RKO (cell line): ENCODE measurements around the gene AHNAK.
"Not testable (repeated sequence)": the region's sequence is repeated elsewhere in the genome, so short reads cannot be mapped to it uniquely, and the experiment has no call there.

Experiments used
- DNase-seq: peaks from one replicate; pipeline ENCODE4 v3.0.0-alpha.2; 2016; ENCODE audit warnings: low spot score

Gene AHNAK

GRCh38 chr11:62461740-62462507 lies 84.7 kb downstream of the AHNAK start:
- no peak for DNase-seq

DNA sequence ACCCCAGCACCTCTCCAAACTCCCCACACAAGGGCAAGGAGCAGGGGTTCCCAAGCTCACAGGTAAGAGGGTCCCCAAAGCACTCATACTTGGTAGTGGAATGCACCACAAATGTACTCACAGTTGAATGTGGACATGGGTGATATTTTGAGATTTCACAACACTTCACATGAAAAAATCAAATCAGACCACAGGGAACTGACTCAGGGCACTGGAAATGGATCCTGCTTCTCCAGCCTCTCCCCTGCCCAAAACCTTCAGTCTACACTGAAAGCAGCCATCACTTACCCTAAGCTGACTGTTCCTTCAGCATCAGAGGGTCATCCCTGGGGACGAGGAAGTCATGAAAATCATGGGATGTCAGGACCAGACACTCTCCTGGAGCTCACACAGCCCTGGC lies 87.5 kb downstream of the AHNAK start:
- DNase-seq: no peak

DNA sequence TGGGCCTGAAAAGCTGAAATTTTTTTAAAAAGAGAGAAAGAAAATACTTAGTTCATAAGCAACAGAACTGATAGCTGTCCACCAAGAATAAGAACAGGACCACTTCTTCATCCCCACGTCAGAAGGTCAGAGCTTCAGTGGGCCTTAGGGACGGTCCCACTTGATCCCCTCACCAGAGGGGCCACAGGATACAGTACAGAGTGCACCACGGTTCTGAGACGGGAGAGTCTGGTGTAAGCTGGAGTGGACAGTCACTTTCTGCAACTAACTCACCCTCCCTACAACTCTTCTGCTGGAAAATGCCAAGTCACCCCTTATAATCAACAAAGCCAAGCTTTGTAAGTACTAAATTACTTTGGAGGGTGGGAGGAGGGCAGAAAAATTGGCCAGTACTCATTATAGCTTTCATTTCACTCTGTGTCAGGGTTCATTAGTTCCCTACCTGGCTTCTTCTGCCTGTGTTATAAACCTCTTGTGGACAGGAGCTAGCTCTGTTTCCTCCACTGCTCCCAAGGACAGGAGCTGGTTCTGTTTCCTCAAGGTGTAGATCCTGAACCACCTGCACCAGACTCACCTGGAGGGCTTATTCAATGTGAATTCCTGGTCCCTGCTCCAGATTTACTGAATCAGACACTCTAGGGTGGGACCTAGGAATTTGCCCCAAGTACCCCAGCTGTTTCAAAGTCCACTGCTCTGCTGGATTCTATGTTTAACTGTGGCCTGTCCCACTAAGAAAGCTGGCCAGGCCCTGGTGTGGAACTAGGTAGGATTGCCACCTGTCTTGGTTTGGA lies 88.2 kb downstream of the AHNAK start:
- no peak for DNase-seq

GRCh38 chr11:62457478-62457877 lies 89.1 kb downstream of the AHNAK start:
- no peak for DNase-seq

GRCh38 chr11:62456630-62457029 lies 90.0 kb downstream of the AHNAK start:
- no peak for DNase-seq

- no peak for DNase-seq
Measured at GRCh38 chr11:62452839-62453468, 93.7 kb downstream of the AHNAK start.

GRCh38 chr11:62452261-62452660 lies 94.3 kb downstream of the AHNAK start:
- no peak for DNase-seq

DNA sequence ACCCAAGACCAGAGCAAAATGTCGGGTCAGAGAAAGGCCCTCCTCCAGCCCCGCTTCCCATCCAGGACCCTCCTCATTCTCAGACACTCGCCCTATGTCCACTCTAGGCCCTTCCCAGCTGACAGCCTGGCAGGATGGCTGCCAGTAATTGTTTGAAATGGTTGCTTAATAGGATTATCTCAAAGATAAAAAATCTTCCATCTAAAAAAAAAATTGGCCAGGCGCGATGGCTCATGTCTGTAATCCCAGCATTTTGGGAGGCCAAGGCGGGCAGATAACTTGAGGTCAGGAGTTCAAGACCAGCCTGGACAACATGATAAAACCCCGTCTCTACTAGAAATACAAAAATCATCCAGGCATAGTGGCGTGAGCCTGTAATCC lies 95.4 kb downstream of the AHNAK start:
- no peak for DNase-seq

GRCh38 chr11:62450543-62451240 lies 95.9 kb downstream of the AHNAK start:
- DNase-seq: no peak

DNA sequence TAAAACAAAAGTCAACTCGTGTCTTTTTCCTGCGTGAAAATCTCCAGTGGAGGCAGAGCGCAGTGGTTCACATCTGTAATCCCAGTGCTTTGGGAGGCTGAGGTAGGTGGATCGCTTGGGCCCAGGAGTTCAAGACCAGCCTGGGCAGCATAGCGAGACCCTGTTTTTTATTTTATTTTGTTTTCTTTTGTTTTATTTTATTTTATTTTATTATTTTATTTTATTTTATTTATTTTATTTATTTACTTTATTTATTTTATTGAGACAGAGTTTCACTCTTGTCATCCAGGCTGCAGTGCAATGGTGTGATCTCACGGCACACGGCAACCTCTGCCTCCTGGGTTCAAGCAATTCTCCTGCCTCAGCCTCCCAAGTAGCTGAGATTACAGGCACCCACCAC lies 96.7 kb downstream of the AHNAK start:
- not testable (repeated sequence) for DNase-seq

DNA sequence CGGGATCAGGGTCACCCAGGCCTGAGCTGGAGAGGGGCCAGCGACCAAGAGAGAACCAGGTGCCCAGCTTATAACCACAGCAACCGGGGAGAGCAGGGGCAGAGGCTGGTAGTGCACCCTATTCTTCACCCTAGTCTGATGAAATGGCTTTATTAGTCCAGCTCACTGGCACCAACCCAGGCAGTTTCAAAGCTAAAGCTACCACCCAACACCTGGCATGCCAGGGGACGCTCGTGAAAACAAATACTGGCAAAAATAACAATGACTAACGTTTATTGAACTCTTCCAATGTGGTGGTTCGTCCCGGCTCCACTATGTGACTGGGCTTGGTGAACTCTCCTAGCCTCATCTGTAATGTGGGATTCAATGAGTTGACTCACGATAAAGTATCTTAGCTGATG lies 97.2 kb downstream of the AHNAK start:
- no peak for DNase-seq

GRCh38 chr11:62446091-62446490 lies 100.5 kb downstream of the AHNAK start:
- DNase-seq: no peak

GRCh38 chr11:62445314-62445740 lies 101.3 kb downstream of the AHNAK start:
- no peak for DNase-seq

DNA sequence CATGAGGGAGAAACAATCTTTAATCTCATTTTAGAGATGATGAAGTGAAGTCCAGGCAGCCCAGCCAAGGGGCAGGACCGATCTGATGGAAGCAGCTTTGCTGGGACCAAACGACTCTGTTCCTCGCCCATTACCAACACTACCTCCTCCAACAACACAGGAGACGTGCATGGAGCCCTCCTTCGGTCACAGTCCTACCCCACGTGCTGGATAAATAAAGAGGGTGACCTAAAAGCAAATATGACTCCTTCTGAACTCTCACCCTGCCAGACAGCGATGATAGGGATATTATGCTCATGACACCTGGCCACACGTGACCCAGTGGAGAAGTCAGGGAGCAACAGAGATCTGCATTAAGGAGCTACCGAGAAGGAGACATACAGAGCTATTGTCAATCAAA lies 101.8 kb downstream of the AHNAK start:
- no peak for DNase-seq

DNA sequence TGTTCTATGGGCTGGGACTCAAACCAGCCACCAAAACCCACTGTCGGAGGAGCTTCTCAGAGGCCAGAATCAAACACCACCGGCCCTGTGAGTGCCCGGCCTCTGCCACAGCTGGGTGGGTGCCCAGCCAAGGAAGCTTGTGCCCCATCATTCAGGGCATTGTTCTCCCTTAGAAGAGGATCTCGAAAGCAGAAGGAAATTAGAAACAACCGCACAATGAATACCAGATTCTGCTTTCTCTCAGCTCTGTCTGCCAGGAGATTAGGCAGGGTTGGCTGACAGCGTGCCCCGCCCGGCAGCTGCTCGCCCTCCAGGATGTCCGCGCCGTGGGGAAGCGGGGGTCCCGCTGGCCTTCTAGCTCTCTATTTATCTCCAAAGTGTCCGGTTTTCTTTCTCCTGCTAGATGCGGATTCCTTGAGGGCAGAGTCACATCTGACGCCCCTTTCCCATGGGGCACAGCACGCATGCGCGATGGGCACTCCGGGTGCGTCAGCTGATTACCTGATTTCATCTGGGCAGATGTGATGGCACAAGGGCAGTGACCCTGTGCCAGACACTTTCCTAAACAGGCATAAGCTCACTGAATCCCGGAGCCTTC lies 102.3 kb downstream of the AHNAK start:
- DNase-seq: no peak

DNA sequence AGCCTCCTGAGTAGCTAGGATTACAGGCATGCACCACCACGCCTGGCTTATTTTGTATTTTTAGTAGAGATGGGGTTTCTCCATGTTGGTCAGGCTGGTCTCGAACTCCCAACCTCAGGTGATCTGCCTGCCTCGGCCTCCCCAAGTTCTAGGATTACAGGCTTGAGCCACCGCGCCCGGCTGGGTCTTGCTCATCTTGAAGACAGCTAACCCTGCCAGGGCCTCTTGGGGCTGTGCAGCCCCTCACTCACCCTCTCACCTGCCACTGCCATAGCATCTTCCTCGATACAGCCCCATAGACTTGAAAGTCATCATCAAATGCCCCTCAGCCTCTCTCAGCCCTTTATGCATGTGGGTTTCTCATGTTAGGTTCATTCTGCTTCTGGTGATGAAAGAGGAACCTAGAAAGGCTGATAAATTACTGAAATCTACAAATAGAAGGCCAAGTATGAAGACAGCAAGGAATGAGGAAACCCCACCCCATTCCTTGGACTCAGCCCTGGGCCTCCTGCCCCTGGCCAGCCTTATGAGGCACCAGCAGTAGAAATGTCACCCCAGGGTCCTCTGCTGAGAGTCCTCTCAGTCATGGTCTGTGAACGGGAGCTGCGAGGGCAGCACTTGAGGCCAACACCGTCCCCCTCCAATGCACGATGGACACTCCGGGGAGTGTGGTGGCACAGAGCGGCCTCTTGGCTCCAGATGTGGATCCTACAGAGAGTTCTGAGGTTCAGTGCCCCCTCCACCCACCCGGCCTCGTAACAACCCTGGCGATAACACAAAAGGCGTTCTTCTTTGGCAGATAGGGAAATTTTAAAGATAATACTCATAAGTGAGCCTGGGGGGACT lies 103.0 kb downstream of the AHNAK start:
- no peak for DNase-seq

DNA sequence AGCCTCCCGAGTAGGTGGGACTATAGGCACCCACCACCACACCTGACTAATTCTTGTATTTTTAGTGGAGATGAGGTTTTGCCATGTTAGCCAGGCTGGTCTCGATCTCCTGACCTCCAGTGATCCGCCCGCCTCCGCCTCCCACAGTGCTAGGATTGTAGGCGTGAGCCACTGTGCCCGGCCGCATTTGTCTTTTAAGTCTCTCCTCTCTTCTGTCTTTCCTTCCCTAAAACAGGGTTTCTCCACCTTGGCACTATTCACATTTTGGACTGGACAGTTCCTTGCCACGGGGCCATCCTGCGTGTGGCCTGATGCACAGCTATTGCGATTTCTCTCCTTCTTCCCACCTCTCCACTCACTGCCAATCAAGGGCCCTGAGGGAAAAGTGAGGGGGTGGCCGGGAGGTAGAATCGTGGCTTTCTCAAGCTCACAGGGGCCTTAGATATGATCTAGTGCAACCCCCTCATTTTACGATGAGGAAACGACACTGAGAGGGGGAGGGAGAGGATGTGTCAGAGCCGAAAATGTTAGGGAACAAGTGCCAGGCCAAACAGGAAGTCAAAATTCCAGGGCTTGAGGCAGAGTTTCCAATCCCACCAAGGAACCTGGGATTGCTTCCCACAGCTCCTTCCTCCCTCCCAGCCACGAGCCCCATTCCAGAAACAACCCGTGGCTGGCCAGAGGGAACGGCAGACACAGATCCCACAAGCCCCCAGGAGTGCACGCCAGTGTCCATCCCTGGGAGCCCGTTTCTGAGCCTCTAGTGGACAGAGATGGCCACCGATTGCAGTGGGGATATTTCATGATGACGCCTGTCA lies 106.6 kb downstream of the AHNAK start:
- no peak for DNase-seq

GRCh38 chr11:62438641-62439040 lies 108.0 kb downstream of the AHNAK start:
- no peak for DNase-seq

GRCh38 chr11:62437616-62438015 lies 109.0 kb downstream of the AHNAK start:
- no peak for DNase-seq
